PFSK-1 (cell line): ENCODE results near the gene BEST1.

Experiments used
- FOXP2 ChIP-seq: optimal IDR thresholded peaks from 2 replicates; pipeline ENCODE3; 2011; ENCODE audit warnings: borderline replicate concordance, control low read depth, inconsistent platforms; ENCODE audit not compliant: insufficient read depth; ENCODE audit errors: extremely low read length, extremely low read depth
- POLR2AphosphoS5 ChIP-seq: IDR thresholded peaks from 2 replicates; pipeline ENCODE4 v1.6.1; 2012; ENCODE audit warnings: low read depth, mild to moderate bottlenecking, control low read depth, low read length, moderate library complexity
- TAF1 ChIP-seq: IDR thresholded peaks from 2 replicates; pipeline ENCODE4 v1.6.1; 2012; ENCODE audit warnings: low read length, control low read depth, borderline replicate concordance; ENCODE audit not compliant: insufficient read depth

- TF ChIP-seq TAF1, result no peak
- no peak for TF ChIP-seq POLR2AphosphoS5
- TF ChIP-seq FOXP2, result no peak
Measured at GRCh38 chr11:61948505-61948904, 1.6 kb upstream of the BEST1 start.
